Mesenchymal stem cell (in vitro differentiated cells and primary cell): Measurements from ENCODE around the gene SHPK.

Experiments
- DNase-seq: peaks from one replicate; pipeline ENCODE4 v3.0.0-alpha.2; 2013
- H2AFZ ChIP-seq: one replicate; pipeline ENCODE4 v1.6.1; 2013; ENCODE audit warnings: low read depth, mild to moderate bottlenecking, control low read depth, inconsistent platforms, low read length, moderate library complexity
- H2AK5ac ChIP-seq: 2 replicates; pipeline ENCODE4 v1.6.1; 2013; ENCODE audit warnings: low read length, moderate library complexity, mild to moderate bottlenecking, inconsistent platforms; ENCODE audit not compliant: severe bottlenecking
- H2BK120ac ChIP-seq: one replicate; pipeline ENCODE4 v1.6.1; 2013; ENCODE audit warnings: low read depth, mild to moderate bottlenecking, inconsistent platforms, low read length, moderate library complexity
- H2BK12ac ChIP-seq, 2 experiments: one replicate each; pipeline ENCODE4 v1.6.1; 2013; ENCODE audit warnings: inconsistent platforms in 2 of 2, low read length in 2 of 2, mild to moderate bottlenecking in 2 of 2, moderate library complexity in 2 of 2, control low read depth in 1 of 2
- H2BK15ac ChIP-seq: one replicate; pipeline ENCODE4 v1.6.1; 2013; ENCODE audit warnings: mild to moderate bottlenecking, low read depth, inconsistent platforms; ENCODE audit not compliant: poor library complexity, severe bottlenecking
- H2BK5ac ChIP-seq: 2 replicates; pipeline ENCODE4 v1.6.1; 2013; ENCODE audit warnings: low read depth, mild to moderate bottlenecking, low read length, control low read depth, inconsistent platforms; ENCODE audit not compliant: poor library complexity, severe bottlenecking
- H3K14ac ChIP-seq, 2 experiments: one replicate each; pipeline ENCODE4 v1.6.1; 2013; ENCODE audit warnings: inconsistent platforms in 2 of 2, low read length in 2 of 2, control low read depth in 1 of 2, mild to moderate bottlenecking in 1 of 2, moderate library complexity in 1 of 2
- H3K18ac ChIP-seq, 2 experiments: one replicate each; pipeline ENCODE4 v1.6.1; 2013; ENCODE audit warnings: inconsistent platforms in 2 of 2, low read length in 2 of 2, control low read depth in 1 of 2, low read depth in 1 of 2, mild to moderate bottlenecking in 1 of 2
- H3K23ac ChIP-seq, 2 experiments: one replicate each; pipeline ENCODE4 v1.6.1; 2013; ENCODE audit warnings: inconsistent platforms in 2 of 2, low read length in 2 of 2, mild to moderate bottlenecking in 2 of 2, moderate library complexity in 2 of 2, control low read depth in 1 of 2
- H3K27ac ChIP-seq: 2 replicates; pipeline ENCODE4 v1.5.1; 2013; ENCODE audit warnings: mild to moderate bottlenecking, moderate library complexity, low read length, control low read depth, inconsistent platforms; ENCODE audit not compliant: poor library complexity, severe bottlenecking
- H3K27me3 ChIP-seq, 2 experiments: 2 replicates each; pipeline versions ENCODE4 v1.6.1 to v1.7.0; 2013; ENCODE audit warnings: low read length in 2 of 2, mild to moderate bottlenecking in 2 of 2, moderate library complexity in 2 of 2, control low read depth in 1 of 2, inconsistent platforms in 1 of 2; ENCODE audit not compliant: control insufficient read depth in 1 of 2, insufficient read depth in 1 of 2
- H3K36me3 ChIP-seq, 2 experiments: 2 replicates each; pipeline versions ENCODE4 v1.6.1 to v1.7.0; 2013; ENCODE audit warnings: low read length in 2 of 2, control low read depth in 1 of 2, inconsistent platforms in 1 of 2, low read depth in 1 of 2, mild to moderate bottlenecking in 1 of 2; ENCODE audit not compliant: insufficient read depth in 2 of 2, control insufficient read depth in 1 of 2
- H3K4ac ChIP-seq, 2 experiments: one replicate each; pipeline ENCODE4 v1.6.1; 2013; ENCODE audit warnings: inconsistent platforms in 2 of 2, low read length in 2 of 2, mild to moderate bottlenecking in 2 of 2, moderate library complexity in 2 of 2, control low read depth in 1 of 2, low read depth in 1 of 2
- H3K4me1 ChIP-seq: 2 replicates; pipeline ENCODE4 v1.6.1; 2013; ENCODE audit warnings: low read depth, low read length, control low read depth; ENCODE audit not compliant: control insufficient read depth, insufficient read depth
- H3K4me2 ChIP-seq: 2 replicates; pipeline ENCODE4 v1.6.1; 2013; ENCODE audit warnings: low read length, mild to moderate bottlenecking, inconsistent platforms; ENCODE audit not compliant: poor library complexity, severe bottlenecking
- H3K4me3 ChIP-seq, 2 experiments: 2 replicates each; pipeline versions ENCODE4 v1.5.1 to v1.7.0; 2013; ENCODE audit warnings: low read length in 2 of 2, mild to moderate bottlenecking in 2 of 2, control low read depth in 1 of 2, low read depth in 1 of 2; ENCODE audit not compliant: insufficient read depth in 1 of 2
- H3K79me1 ChIP-seq: replicated peaks from 2 replicates; pipeline ENCODE4 v1.6.1; 2013; ENCODE audit warnings: mild to moderate bottlenecking, control low read depth, low read length, inconsistent platforms; ENCODE audit not compliant: poor library complexity, severe bottlenecking
- H3K9ac ChIP-seq: 2 replicates; pipeline ENCODE4 v1.7.0; 2013; ENCODE audit warnings: mild to moderate bottlenecking, low read length, moderate library complexity
- H3K9me3 ChIP-seq: 2 replicates; pipeline ENCODE4 v1.7.0; 2013; ENCODE audit warnings: mild to moderate bottlenecking, low read length; ENCODE audit not compliant: control insufficient read depth
- H4K8ac ChIP-seq: one replicate; pipeline ENCODE4 v1.6.1; 2013; ENCODE audit warnings: inconsistent platforms, mild to moderate bottlenecking, low read length, moderate library complexity
- H4K91ac ChIP-seq: one replicate; pipeline ENCODE4 v1.6.1; 2013; ENCODE audit warnings: mild to moderate bottlenecking, low read length, inconsistent platforms
- WGBS: methylation state at CpG from one replicate; pipeline ENCODE4 v1.1.7; 2013; ENCODE audit warnings: mixed read lengths; 5-methylcytosine and 5-hydroxymethylcytosine counted together

The SHPK gene

GRCh38 chr17:3602499-3602898, 33.6 kb downstream of the SHPK start:
- Histone ChIP-seq H2AK5ac (no peak overlapping the region), H3K9ac (no peak overlapping the region)

GRCh38 chr17:3600529-3601205, 35.4 kb downstream of the SHPK start:
- Histone ChIP-seq H3K18ac (no peak overlapping the region), H3K27me3 (no peaks in the 10 kb centered on the region), H2AK5ac (no peak overlapping the region), H3K4me3 (no peak overlapping the region), H4K91ac (no peak overlapping the region), H3K36me3 (peaks cover 3 to 16% of the 10 kb centered on the region in 2 experiments), H2AFZ (no peak overlapping the region), H3K4ac (no peak overlapping the region), H3K23ac (no peak overlapping the region), H2BK15ac (no peak overlapping the region), H3K9ac (no peak overlapping the region), H3K4me2 (no peak overlapping the region), H3K79me1 (no peaks in the 10 kb centered on the region), H2BK120ac (no peak overlapping the region), H2BK12ac (no peak overlapping the region), H2BK5ac (no peak overlapping the region), H3K27ac (no peak overlapping the region), H3K9me3 (no peaks in the 10 kb centered on the region), H3K4me1 (peaks cover 21% of the 10 kb centered on the region), H4K8ac (no peak overlapping the region), H3K14ac (no peak overlapping the region)
- DNase-seq, result no peak
- WGBS, result 94% methylated on average over 15 of the region's 15 CpGs

More at GRCh38 chr17:3602499-3602898, 33.6 kb downstream of the SHPK start:
- peaks cover 9 to 24% of the 10 kb centered on the region in 2 experiments for H3K36me3 ChIP-seq
- H2AFZ ChIP-seq, result no peak overlapping the region
- no peaks in the 10 kb centered on the region for H3K79me1 ChIP-seq
- H3K23ac ChIP-seq, result no peak overlapping the region
- 62% methylated on average over 16 of the region's 16 CpGs for WGBS
- no peak overlapping the region for H3K27ac ChIP-seq
- H3K14ac ChIP-seq, result no peak overlapping the region
- no peaks in the 10 kb centered on the region for H3K9me3 ChIP-seq
- no peak overlapping the region for H2BK120ac ChIP-seq
- no peak overlapping the region for H3K18ac ChIP-seq
- no peak overlapping the region for H3K4me3 ChIP-seq
- DNase-seq, result peak; percentile 13
- H3K27me3 ChIP-seq, result no peaks in the 10 kb centered on the region
- H3K4me2 ChIP-seq, result no peak overlapping the region
- no peak overlapping the region for H4K91ac ChIP-seq
- H3K4me1 ChIP-seq, result peaks cover 12% of the 10 kb centered on the region
- no peak overlapping the region for H2BK5ac ChIP-seq
- no peak overlapping the region for H2BK15ac ChIP-seq
- H4K8ac ChIP-seq, result no peak overlapping the region
- H3K4ac ChIP-seq, result no peak overlapping the region
- no peak overlapping the region for H2BK12ac ChIP-seq

DNA sequence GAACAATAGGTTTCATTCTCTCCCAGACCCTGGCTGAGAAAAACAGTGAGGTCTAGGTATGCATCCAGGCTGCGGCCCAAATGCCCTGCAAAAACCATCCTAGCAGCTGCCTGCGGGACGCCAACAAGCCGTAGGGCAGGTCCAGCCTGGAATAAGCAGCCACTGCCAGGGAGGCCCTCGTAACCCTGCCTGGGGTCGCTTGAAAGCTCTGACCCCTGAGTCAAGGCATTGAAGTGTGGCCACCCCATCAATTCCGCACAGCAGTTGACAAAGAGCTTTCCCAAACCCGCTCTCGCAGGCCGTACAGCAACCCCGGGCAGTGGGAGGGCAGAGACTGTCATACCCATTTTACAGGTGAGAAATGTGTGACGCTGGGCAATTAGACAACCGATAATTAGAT, 38.0 kb downstream of the SHPK start:
- Histone ChIP-seq H2BK12ac (no peak overlapping the region), H2BK120ac (no peak overlapping the region), H2AK5ac (no peak overlapping the region), H2BK15ac (no peak overlapping the region), H3K79me1 (no peaks in the 10 kb centered on the region), H3K27me3 (no peaks in the 10 kb centered on the region), H4K8ac (no peak overlapping the region), H3K18ac (no peak overlapping the region), H4K91ac (no peak overlapping the region), H3K14ac (no peak overlapping the region), H3K27ac (no peak overlapping the region), H3K4me2 (no peak overlapping the region), H3K4ac (no peak overlapping the region), H3K36me3 (peaks cover 3 to 6% of the 10 kb centered on the region in 2 experiments), H2AFZ (no peak overlapping the region), H3K9me3 (no peaks in the 10 kb centered on the region), H3K4me1 (peaks cover 29% of the 10 kb centered on the region), H3K4me3 (no peak overlapping the region), H3K9ac (no peak overlapping the region), H2BK5ac (no peak overlapping the region), H3K23ac (no peak overlapping the region)
- DNase-seq, result no peak
- 89% methylated on average over 13 of the region's 13 CpGs for WGBS

GRCh38 chr17:3596804-3597464, 39.1 kb downstream of the SHPK start:
- H2AFZ ChIP-seq, result no peak overlapping the region
- H3K9ac ChIP-seq, result no peak overlapping the region
- H3K18ac ChIP-seq, result no peak overlapping the region
- H3K4ac ChIP-seq, result no peak overlapping the region
- no peak overlapping the region for H4K8ac ChIP-seq
- no peak overlapping the region for H2BK15ac ChIP-seq
- no peak overlapping the region for H2BK12ac ChIP-seq
- H3K36me3 ChIP-seq, result peaks cover 4 to 5% of the 10 kb centered on the region in 2 experiments
- no peaks in the 10 kb centered on the region for H3K27me3 ChIP-seq
- H2BK5ac ChIP-seq, result no peak overlapping the region
- H3K4me3 ChIP-seq, result no peak overlapping the region
- WGBS, result 92% methylated on average over 27 of the region's 27 CpGs
- DNase-seq, result no peak
- no peak overlapping the region for H3K27ac ChIP-seq
- H2AK5ac ChIP-seq, result peak overlapping the region; percentile 46
- no peak overlapping the region for H2BK120ac ChIP-seq
- H3K4me2 ChIP-seq, result no peak overlapping the region
- H3K4me1 ChIP-seq, result peaks cover 30% of the 10 kb centered on the region
- no peak overlapping the region for H3K14ac ChIP-seq
- H4K91ac ChIP-seq, result no peak overlapping the region
- no peaks in the 10 kb centered on the region for H3K79me1 ChIP-seq
- H3K9me3 ChIP-seq, result no peaks in the 10 kb centered on the region
- no peak overlapping the region for H3K23ac ChIP-seq
